GM19467 (cell line): ENCODE measurements around the gene DENND1A.

Experiments
- ATAC-seq: cut with Tn5 transposase; IDR thresholded peaks from one replicate; pipeline ENCODE4 v1.9.1; 2021; ENCODE audit warnings: mild to moderate bottlenecking, moderate library complexity; ENCODE audit not compliant: unreplicated experiment

Gene DENND1A

DNA sequence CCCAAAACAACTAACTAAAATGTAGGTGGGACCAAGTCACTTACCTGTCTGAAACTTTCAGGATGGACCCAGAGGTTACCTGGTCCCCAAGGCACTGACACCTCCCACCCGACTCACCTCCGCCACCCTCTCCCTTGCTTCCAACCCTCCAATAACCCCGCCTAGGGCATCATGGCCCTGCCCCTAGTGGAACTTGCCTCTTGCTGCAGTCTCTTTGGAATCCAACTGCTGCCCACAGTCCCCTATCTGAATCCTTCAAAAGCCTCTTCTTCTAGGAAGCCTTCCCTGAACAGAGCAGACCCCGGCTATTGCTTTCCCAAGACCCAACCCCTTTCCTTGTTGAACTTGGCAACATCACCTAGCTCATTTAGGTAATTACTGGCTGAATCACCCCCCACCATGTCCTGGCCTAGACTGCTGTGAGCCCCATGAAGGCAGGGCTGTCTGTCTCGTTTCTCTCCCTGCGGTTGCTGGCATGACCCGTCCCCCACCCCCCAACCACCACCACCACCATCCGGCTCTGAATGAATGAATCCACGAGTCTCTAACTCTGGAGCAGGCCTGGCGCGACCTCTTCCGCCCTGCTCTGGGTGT lies 564.5 kb downstream of the DENND1A start:
- no peak for ATAC-seq

DNA sequence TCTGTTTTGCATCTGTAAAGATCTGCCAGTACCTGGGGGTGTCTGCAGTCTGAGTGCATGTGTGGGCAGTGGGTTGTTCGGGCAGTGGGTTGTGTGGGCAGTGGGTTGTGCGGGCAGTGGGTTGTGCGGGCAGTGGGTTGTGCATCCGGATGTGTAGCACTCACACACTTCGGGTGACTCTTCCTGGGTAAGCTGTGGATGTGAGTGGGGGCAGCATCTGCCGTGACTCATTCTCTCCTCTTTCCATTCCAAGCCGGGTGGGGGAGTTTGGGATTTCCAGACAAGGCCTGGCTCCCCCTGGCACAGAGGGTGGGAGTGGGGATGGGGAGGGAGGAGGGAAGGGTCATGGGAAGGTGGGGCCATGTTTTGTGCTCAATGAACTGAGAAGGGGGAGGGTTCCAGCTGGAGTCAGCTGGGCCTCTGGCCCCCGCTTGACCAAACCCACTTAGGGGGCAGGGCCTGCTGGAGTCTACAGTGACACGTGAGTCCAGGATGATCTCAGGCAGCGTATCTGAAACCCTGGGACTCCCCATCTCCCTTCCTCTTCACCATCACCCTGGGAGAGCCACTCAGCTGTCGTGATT lies 565.6 kb downstream of the DENND1A start:
- no peak for ATAC-seq

DNA sequence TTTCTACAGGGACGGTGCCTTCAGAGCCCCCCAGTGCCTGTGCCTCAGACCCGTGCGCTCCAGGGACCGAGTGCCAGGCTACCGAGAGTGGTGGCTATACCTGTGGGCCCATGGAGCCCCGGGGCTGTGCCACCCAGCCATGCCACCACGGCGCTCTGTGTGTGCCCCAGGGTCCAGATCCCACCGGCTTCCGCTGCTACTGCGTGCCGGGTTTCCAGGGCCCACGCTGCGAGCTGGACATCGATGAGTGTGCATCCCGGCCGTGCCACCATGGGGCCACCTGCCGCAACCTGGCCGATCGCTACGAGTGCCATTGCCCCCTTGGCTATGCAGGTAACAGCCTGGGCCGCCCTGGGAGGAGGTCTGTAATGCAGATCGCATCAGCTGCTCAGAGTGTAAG lies 567.1 kb downstream of the DENND1A start:
- ATAC-seq, result no peak

DNA sequence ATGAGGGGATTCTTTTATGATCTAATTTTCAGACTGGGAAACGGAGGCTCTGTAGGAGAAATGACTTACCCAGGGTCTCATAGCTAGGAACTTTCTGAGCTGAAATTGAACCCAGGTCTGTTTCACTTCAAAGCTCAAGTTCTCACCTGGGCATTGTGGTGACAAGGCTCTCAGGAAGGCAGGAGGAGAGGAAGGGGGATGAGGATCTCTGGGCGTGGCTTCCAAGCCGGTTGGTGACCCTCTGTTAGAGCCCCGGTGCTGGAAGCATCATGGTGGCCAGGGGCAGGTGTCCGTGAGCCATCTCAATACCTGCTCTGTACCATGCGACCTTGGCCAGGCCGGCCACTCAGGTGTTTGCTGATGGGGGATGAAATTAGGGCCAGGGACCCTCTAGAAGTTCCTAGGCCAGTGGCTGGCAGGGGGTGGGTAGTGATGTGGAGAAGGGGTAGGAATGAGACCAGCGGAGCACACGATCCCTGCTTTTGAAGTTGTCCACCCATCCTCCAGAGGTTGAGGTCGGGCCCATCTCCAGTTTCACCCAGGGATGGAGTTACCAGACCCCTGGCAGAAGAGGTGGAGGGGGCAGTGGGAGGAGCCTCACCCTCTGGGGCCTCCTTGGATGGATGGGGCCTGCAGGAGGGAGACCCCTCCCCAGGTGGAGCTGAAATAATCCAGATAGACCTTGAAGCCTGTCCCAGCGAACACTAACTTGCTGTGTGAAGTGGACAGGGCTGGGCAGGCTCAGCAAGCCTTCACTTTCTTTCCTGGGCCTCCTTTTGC lies 568.0 kb downstream of the DENND1A start:
- ATAC-seq, result no peak

GRCh38 chr9:123361086-123361730 lies 568.7 kb downstream of the DENND1A start:
- ATAC-seq, result no peak

- ATAC-seq, result no peak
These were observed 569.5 kb downstream of the DENND1A start for GRCh38 chr9:123360161-123361085.

DNA sequence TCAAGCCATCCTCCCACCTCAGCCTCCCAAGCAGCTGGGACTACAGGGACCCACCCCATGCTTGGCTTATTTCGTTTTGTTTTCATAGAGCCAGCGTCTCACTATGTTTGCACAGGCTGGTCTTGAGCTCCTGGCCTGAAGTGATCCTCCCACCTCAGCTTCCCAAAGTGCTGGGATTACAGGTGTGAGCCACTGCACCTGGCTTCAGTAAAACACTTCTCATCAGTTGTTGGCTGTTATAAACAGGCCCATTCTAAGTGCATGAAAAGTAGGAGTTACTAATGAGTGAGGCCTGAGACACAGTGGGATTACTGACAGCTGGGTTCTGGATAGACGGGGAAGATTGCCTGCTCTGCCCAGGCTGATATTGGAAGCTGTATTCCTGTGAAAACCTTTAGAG lies 570.4 kb downstream of the DENND1A start:
- ATAC-seq, result no peak

DNA sequence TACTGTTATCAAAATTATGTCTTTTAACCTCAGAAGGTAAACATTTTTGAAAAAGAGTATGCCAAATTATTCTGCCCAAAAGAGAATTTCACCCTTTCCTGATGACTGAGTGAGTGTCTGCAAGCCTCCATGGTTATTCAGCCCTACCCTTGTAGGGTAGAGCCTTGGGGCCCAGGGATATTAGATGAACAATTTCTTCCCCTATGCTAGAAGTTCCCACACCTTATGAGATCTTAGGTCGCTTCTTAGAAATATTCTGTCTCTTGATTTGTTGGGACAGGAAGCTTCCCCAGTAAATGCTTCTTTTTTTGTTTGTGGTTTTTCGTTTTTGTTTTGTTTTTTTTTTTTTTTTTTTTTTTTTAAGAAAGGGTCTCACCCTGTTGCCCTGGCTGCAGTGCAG lies 570.8 kb downstream of the DENND1A start:
- ATAC-seq, result no peak

DNA sequence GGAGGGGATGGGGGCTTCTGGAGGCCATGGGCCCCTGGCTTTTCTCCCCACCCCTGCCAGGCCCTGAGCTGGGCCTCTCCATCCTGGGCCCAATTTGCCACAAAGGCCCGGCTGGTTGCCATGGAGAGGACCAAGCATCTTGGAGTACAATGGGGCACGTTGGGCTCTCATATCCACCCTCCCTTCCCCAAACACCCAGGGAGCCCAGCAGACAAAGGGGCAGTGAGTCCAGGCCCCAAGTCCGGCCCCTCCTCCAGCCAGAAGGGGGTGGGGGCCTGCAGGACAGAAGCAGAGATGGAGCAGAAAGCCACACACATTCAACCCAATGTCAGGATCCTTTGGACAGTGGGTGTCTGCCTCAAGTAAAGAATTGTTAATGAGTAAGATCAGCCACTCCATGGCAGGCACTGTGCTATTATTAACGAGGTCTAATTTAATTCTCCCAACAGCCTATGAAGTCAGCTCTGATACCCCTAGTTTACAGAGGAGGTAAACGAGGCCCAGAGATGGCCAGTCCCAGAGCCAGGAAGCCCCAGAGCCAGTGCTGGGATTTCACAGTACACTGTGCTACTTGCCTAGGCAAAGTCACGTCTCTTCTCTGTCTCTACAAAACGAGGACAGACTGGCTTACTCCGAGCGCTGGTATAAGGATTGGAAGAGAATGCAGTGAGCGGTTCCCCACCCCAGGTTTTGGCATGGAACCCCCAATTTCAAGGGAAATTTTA lies 571.6 kb downstream of the DENND1A start:
- no peak for ATAC-seq

DNA sequence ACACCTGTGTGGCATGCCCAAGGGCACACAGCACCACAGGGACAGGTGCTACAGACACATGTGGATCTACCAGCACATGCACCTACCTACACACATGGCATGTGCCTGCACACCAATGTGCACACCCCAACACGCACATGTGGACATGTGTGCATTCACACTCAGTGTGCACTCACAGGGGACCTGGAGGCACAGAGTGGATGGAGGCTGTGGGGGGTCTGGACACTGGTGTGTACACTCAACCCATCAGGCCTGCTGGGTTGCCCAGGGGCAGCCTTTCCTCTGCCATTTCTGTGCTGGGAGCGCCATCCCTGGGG lies 572.2 kb downstream of the DENND1A start:
- no peak for ATAC-seq

- ATAC-seq, result no peak
These were observed 572.8 kb downstream of the DENND1A start for GRCh38 chr9:123356851-123357742.

DNA sequence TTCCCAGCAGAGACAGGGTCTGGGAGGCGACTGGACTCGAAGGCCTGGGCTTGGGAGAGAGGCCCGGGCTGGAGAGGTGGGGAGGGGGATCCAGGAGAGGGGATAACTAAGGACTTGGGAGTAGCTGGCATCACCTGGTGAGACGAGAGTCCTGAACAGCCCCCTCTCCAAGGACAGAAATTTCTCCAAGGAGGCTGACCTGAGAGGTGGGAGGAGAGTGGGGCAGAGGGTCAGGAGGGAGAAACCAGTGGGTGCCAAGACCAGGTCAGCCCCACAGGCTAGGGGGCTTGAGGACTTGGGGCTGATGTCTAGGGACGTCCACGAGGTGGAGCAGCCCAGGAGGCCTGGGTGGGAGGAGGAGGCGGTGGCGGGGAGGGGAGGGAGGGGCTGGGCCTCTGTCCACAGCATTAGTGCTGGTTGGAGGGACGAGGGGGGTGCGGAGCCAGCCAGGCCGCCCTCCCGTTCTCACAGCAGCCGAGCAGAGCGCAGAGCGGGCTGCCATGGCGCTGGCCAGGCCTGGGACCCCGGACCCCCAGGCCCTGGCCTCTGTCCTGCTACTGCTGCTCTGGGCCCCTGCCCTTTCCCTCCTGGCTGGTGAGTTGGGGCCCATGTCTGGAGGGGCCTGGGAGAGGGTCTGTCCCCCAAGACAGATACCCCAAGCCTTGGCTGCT lies 574.0 kb downstream of the DENND1A start, which contains the start of gene CRB2:
CRB2 (plus strand) TSS at position 437 of the 671 bp plus-strand sequence; CDS start at position 501, 64 bp downstream.
- no peak for ATAC-seq

DNA sequence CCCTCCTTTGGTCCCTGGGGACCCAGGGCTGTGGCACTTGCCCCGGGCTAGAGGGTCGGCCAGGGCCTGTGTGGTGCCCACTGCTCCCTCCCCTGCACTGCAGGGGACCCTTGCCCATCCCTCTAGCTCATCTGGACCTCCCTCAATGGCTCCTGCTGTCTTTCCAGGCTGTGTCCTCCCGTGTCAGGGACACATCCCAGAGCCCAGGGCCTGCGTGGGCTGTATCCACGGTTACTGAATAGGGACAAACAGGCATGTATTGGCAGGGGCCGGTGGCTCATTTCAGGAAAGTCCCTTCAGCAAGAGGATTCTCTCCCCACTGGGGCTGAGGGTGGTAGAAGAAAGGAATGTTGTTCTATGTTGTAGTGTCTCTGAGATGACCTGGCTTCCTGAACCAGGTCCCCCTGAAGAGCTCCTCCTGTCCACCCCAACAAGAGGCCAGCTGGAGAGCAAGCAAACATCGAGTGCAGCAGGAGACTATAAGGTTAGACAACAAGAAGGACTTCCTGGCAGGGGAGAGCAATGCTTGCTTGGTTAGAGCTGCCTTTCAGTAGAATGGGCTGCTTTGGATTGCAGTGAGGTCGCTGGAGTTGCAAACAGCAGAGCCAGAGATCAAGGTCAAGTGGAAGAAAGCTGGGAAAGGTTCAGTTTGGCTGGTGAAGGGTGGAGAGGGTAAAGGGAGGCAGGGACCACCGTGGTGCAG lies 575.0 kb downstream of the DENND1A start:
- ATAC-seq, result no peak

DNA sequence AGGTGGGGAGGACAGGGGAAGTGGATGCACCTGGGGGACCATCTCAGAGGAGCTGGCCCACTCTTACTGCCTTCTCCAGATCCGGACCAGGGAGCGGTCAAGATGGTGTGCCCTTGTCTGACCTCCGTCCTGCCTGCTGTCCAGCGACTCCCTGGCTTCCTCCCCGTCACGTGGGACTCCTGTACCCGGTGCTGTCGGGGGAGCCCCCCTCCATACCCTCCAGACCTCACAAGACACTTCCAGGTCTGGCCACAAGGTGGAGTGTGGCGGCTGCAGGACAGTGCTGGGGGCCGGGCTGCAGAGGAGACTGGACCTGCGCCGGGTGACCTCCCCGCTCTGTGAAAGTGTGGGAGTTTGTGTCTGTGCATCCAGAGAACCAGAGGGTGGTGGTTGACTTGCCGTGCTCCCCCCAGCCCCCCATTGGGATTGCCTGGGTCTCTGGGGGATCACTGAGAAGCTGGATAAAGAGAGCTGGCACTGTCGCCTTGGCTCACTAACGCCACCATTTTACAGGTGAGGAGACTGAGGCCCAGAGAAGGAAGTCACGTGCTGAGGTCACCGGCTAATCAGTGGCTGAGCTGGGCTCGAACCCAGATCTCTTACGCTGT lies 575.8 kb downstream of the DENND1A start:
- ATAC-seq, result peak; percentile 61

DNA sequence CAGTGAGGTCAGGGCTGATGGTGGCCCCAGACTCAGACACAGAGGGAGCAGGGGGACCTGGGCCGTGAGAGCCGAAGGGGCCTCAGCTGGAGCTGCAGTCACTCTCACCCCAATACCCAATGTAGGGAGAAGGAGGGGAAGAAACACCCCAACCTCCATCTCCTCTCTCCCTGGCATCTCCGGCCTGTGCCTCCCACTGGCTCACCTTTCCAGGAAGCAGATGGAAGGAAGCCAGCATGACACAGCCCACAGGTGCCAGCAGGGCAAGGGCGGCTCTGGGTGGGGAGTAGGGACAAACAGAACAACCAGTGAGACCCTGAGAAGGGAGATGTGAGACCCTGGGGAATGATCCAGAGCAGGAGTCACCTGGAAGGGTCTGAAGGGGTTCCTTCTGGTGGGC lies 576.9 kb downstream of the DENND1A start:
- ATAC-seq, result no peak

GRCh38 chr9:123350590-123351310 lies 579.2 kb downstream of the DENND1A start:
- ATAC-seq, result no peak
